HG03457 (cell line): ENCODE results near the gene XIRP2.

Experiments used
- ATAC-seq: cut with Tn5 transposase; IDR thresholded peaks from one replicate; pipeline ENCODE4 v1.9.1; 2021; ENCODE audit warnings: moderate number of reproducible peaks; ENCODE audit not compliant: unreplicated experiment

Gene XIRP2

DNA sequence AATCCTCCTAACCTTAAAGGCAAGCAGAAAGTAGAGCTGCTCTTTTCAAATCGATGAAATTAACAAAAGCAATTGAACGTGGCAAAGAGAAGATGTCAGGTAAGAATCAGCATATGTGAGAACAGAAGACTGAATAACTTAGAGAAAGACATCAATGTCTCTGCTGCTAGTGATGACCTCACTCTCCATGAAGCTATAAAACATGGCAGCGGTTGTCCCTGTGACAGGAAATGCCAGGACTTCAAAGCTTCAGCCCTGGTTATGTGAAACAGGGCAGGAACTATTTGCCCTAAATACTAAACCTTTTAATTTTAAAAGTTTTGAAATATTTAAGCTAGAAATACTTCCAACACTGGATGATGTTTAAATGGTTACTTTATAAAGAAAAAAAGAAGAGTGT, 383.7 kb downstream of the XIRP2 start:
- ATAC-seq = no peak

DNA sequence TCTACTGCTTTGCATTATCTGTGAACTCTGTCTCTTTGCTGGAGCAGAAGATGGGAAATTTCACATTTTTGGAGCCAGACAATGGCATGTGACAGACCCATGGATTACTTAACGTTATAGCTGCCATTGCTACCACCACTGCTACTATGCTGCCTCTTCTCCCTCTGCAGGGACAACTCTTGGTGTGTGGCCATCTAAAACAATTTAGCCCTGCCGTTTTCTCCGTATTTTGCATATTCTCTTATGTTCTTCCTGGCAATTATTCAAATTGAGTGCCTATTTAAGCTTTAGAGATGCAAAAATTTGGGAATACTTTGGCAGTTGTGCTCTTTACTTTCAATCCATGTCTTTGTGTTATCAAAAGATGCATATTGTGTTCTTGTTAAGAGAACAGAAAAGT, 386.8 kb downstream of the XIRP2 start:
- no peak for ATAC-seq

DNA sequence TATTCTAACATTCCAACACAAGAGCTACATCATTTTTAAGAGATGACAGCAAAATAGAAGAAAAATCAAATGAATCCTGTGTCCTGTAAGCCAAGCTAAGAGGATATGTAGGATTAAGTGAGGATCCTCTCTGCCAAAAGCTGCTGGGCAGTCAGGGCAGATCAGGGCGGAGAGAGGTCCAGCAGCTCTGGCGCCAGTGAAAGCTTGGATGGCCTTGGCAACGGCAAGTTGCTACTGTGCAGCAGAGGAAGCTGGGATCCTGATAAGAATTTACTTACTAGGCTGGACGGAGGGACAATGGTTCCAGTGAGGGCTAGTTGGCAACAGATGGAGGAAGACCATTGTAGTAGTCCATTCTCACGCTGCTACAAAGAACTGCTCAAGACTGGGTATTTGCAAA, 391.5 kb downstream of the XIRP2 start:
- no peak for ATAC-seq

DNA sequence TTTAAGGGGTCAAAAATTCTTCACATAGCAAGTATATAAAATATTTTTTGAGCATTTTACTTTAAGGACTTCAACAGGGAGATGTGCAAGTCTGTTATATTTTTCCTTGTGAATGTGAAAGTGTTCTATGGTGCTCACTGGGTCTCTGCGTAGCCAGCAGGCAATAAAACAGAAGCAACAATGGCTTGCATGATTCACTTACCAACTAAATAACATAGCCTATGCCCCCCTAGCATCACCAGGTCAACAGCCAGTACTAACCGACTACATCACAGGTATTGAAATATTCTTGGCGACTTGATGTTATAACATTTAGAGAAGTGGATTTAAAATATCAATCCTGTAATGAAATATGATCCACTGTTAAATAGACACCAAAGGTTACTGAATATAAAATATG, 398.9 kb downstream of the XIRP2 start:
- no peak for ATAC-seq

DNA sequence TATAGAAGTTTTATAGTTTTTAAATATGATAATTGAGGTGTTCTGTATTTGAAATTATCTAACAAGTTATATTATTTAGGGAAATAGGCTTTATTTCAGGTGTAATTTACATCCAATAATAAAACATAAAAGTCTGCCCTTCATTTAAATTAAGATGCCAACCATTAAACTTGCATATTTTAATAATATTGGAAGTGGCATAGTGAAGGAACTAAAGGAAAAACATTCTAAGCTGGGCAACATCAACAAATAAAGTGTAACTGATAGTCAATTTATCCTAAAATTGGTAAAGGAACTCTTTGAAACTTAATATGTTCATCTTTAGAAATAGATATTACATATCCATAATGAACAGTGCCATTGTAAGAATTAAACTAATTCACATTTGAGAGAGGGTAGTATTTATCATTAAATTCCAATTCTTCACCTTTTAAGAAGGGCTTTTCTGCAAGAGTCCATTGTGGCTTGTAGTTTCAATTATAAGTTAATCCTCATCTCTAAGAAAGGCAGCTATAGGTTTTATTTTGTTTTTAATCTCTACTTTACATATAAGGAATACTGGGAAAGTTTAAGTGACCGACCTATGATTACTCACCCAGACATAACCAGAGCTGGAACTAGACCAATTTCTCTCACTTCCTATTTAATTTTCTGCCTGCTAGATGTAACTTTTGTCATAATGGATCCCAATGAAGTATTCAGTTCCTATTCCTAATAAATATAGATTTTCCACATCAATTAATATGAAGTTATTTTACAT, 401.6 kb downstream of the XIRP2 start:
- ATAC-seq = no peak

DNA sequence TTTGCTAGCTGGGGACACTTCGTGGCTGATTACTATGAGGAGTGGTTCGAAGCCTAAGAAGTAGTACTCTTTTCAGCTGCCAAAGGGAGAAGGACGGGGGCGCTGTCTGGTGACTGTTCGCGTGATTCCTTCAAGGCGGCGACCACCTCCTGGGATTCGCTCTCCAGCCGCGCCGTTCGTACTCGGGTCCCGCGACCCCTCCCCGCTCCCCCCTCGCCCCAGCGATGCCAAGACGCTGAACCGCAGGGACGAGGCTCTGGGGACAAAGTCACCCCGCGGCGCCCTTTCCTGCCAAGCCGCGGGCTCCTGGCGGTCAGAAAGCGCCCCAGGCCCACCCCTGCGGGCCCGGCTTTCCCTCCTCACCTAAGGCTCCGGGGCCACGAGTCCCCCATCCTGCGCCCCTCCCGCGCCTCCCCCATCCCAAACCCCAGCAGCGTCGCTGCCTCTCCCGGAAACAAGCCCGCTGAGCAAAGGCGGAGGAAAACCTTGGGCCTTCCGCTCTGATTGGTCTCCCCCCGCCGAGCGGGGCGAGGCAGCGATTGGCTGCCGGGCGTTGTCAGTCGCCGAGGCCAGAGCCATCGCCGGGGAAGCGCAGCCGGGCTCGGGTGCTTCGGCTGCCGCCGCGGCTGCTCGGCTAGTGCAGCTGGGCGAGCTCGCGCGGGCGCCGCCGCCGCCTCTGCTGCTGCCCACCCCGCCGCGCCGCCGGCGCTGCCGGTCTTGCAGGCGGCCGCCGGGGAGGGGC, 404.3 kb downstream of the XIRP2 start, which contains the start of gene B3GALT1:
TSS of gene B3GALT1 (plus strand) at position 572 of the 742 bp plus-strand sequence.
- ATAC-seq = peak; percentile 100

DNA sequence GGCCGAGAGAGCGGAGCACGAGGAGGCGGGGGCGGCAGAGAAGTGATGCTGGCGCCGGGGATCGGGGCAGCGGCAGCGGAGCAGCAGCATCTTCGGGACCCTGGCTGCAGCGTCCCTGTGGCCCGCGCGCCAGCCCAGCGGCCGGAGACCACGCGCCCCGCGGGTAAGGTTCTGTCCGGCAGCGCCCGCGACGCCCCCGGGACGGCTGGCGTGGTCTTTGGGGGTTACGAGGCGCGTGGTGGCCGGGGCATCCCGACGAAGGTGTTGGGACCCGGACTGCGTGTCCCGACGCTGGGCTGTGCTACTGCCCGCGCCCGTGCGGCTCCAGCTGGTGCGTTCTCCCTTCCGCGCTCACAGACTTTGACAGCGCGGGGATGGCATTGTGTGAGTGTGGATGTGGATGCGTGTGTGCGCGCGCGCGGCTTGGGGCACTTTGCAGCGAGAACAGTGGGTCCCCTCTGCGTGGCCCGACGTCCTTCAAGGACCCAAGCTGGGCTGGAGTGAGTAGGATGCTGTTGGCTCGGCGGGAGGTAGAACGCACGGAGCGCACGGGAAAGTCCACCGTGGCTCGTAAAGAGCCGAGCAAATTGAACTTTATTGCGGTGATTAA, 405.0 kb downstream of the XIRP2 start:
- peak; percentile 9 for ATAC-seq

DNA sequence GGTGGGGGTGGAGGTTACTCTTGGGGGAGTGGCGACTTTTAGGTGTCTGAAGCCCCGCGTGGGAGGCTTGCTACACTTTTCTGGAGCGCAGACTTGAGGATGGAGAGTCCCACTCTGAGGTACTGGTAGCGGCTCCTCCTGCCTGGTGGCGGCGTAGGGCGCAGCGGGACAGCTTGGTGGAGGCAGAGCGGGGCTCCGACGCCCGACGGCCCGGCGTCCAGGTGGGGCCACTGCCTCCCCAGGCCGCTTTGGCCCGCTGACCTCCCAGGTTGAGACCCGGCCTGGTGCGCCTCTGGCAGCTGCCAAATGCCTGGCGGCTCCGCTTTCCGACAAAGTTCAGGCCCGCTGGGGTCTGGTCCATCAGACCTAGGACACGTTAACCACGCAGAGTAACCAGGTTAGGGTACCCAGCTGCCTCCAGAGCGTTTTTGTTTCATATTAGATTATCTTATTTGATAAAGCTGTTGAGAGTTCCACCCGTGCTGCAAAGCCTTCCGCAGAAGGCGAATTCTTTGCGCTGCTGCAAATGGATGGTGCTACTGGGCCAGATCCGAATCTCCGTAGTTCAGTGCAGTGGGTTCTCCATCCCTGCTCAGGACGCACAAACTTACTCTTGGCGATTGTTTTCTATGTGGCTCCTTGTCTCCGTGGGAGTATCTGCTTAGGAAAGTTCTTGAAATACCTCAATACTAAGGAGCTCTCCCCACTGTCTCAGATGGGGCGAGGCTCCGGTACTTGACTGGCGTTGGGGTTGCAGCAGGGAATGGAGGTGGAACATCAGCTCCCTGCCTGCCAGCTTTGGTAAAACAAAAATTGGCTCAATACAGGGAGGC, 405.9 kb downstream of the XIRP2 start:
- ATAC-seq = no peak

DNA sequence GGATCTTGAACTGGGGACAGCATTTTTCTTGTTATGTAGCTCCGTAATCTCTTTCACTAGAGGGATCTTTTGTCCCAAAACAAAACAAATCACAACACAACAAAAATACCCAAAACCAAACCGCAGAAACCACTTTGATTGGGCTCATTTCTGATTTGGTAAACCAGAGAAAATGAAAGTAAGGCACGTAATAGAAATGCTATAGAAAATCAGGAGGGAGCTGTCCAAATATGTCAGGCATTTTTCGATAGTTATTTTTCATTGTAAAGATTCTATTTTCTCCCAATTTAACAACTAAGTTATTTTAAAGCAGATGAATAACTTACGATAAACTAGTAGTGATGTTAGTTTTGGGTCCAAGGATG, 406.5 kb downstream of the XIRP2 start:
- no peak for ATAC-seq

DNA sequence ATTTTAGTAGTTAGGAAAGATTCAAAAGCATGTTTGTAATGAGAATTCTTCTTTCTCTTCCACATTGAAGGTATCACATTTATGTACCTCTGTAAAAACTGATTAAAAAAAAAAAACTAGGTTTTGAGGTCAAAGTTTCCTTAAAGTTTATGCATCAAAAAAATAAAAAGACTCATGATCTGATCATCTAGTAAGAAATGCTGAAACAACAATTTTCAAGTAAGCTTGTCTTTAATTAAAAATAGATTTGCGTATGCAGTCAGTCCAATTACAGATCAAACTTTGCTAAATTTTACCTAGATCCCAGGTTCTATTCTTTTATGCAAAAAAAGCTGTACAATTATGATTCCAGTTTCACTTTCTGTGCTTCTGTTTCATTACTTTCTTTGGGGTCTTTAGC, 409.0 kb downstream of the XIRP2 start:
- no peak for ATAC-seq

DNA sequence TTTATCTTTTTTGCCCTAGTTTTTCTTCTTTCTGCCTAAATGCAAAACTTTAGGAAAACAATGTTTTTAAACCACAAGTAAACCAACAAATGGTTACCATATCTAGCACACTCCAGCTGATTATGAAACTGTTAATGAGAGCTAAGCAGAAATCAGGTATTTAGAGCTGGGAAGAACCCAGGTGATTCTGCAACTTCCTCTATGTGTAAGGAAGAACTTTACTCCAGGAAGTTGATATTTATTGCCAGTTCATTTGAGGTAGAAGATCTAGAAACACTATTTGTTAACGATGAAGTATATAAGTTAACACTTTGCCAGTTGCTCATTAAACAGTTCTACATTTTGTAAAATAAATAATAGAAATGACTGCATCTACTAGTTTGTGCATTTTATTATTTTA, 409.7 kb downstream of the XIRP2 start:
- ATAC-seq = no peak
